Loucy (cell line): Measurements from ENCODE around the gene SLC36A1.

Experiments used
- CTCF ChIP-seq: fragments of 200-600 bp; sonication (generic); conservative IDR thresholded peaks from 2 replicates; pipeline ENCODE4 v1.5.1; 2014; ENCODE audit warnings: mild to moderate bottlenecking, antibody characterized with exemption, low read length
- EZH2phosphoT487 ChIP-seq: fragments of 200-600 bp; IDR thresholded peaks from 2 replicates; pipeline ENCODE4 v1.6.1; 2018; ENCODE audit warnings: antibody characterized with exemption, mild to moderate bottlenecking, moderate library complexity, borderline replicate concordance

GRCh38 chr5:151517122-151517920 is 69.9 kb downstream of the SLC36A1 start:
- no peak for TF ChIP-seq CTCF
- TF ChIP-seq EZH2phosphoT487: no peak
